ENCODE data around the gene ATP8A1.

Gene ATP8A1

DNA sequence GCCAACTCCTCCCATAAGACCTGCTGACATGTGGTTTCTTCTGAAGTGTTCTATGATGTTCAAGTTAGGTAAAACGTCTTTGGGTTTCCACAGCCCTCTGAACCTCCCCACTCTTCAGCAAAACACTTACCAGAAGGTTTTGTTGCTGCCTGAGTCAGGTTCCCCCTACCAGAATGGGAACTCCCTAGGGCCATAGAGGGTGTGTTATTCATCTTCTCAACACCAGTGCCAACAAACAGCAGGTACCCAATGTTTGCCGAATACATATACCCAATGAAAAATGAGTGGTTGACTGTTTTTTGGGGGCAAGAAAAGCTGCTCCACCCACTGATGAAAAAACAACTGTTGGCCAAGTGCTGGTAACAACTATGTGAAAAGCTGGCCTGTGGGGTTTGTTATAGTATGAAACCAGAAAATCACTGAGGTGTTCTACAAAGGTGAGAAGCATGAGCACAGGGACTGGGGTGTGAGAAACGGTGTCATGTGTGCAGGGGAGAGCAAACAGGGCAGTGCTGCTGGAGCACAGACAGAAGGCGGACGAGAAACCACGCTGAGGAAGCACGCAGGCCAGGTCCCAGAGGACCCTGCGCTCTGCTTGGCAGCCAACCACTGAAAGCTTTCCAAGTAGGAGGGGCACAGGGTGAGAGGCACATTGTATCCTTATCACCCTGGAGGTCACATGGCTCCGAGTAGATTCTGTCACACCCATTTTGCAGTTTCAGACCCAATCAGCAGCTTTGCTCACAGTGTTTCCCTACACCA lies 28.8 kb downstream of the ATP8A1 start:
- H3K4me3 ChIP-seq (ENCODE audit: severe bottlenecking) = no peak overlapping the region
- no peak for ATAC-seq (ENCODE audit: low read depth)
- TF ChIP-seq, protein P1, sequence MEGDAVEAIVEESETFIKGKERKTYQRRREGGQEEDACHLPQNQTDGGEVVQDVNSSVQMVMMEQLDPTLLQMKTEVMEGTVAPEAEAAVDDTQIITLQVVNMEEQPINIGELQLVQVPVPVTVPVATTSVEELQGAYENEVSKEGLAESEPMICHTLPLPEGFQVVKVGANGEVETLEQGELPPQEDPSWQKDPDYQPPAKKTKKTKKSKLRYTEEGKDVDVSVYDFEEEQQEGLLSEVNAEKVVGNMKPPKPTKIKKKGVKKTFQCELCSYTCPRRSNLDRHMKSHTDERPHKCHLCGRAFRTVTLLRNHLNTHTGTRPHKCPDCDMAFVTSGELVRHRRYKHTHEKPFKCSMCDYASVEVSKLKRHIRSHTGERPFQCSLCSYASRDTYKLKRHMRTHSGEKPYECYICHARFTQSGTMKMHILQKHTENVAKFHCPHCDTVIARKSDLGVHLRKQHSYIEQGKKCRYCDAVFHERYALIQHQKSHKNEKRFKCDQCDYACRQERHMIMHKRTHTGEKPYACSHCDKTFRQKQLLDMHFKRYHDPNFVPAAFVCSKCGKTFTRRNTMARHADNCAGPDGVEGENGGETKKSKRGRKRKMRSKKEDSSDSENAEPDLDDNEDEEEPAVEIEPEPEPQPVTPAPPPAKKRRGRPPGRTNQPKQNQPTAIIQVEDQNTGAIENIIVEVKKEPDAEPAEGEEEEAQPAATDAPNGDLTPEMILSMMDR (IDR thresholded peaks at IDR 0.05; ENCODE audit: poor library complexity, severe bottlenecking) = no peak
- H3K27me3 ChIP-seq (ENCODE audit: insufficient read depth, poor library complexity, severe bottlenecking) = peaks cover 7% of the 10 kb centered on the region
- no peaks in the 10 kb centered on the region for H3K36me3 ChIP-seq (ENCODE audit: low read depth)
- H3K4me1 ChIP-seq (ENCODE audit: insufficient read depth, poor library complexity, severe bottlenecking) = no peaks in the 10 kb centered on the region
- no peak for DNase-seq (ENCODE audit: low spot score)
- H3K27ac ChIP-seq (ENCODE audit: poor library complexity, severe bottlenecking) = no peak overlapping the region
- no peaks in the 10 kb centered on the region for H3K9me3 ChIP-seq (ENCODE audit: severe bottlenecking)

DNA sequence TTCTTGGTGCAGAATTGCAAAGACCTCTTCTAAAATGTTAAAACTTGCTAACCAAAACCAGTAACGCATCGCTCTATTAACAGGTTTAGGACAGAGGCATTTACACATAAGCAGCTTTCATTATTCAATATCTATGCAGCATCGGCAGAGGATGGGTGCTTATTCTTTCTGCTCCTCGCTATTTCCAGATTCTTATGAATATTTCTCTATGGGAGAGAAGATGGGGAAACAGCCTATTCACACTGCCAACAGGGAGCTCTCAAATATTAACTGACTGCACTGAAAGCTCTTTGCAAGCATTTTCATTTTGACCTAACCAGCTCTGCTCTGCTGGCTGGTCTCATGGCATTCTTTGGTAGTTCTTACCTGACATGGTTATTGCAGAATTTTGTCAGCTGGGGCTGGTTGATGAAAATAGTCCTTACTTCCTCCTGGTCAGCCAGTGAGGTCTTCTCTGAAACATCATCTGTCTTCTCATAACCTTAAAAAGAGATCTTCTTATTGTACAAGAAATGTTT lies 30.2 kb downstream of the ATP8A1 start:
- TF ChIP-seq, protein P1 (IDR thresholded peaks at IDR 0.05; ENCODE audit: poor library complexity, severe bottlenecking) = no peak
- H3K36me3 ChIP-seq (ENCODE audit: low read depth) = no peaks in the 10 kb centered on the region
- no peak for ATAC-seq (ENCODE audit: low read depth)
- H3K27me3 ChIP-seq (ENCODE audit: insufficient read depth, poor library complexity, severe bottlenecking) = peaks cover 7% of the 10 kb centered on the region
- H3K4me1 ChIP-seq (ENCODE audit: insufficient read depth, poor library complexity, severe bottlenecking) = no peaks in the 10 kb centered on the region
- no peak overlapping the region for H3K4me3 ChIP-seq (ENCODE audit: severe bottlenecking)
- no peak for DNase-seq (ENCODE audit: low spot score)
- H3K9me3 ChIP-seq (ENCODE audit: severe bottlenecking) = no peaks in the 10 kb centered on the region
- no peak overlapping the region for H3K27ac ChIP-seq (ENCODE audit: poor library complexity, severe bottlenecking)

DNA sequence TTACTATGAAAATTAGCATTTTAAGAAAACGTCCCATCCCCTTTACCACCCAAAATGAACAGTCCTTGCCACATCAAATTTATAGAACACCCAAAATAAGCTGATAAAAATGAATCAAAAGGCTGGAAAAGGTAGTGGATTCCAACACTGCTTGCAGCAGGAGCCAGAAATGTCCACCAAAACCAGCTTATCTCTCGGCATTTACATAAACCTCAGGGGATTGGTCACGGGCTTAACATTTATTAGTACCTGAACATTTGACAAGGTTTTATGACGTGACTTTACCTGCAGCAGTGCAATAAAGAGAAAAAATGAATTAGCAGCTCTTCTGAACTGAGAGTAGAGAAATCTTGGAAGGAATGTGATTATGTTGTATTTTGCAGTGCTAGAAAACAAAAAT lies 31.6 kb downstream of the ATP8A1 start:
- Histone ChIP-seq H3K4me3 (ENCODE audit: severe bottlenecking) (no peak overlapping the region), H3K27me3 (ENCODE audit: insufficient read depth, poor library complexity, severe bottlenecking) (peaks cover 7% of the 10 kb centered on the region), H3K4me1 (ENCODE audit: insufficient read depth, poor library complexity, severe bottlenecking) (no peaks in the 10 kb centered on the region), H3K9me3 (ENCODE audit: severe bottlenecking) (no peaks in the 10 kb centered on the region), H3K36me3 (ENCODE audit: low read depth) (no peaks in the 10 kb centered on the region), H3K27ac (ENCODE audit: poor library complexity, severe bottlenecking) (no peak overlapping the region)
- ATAC-seq (ENCODE audit: low read depth) (no peak), DNase-seq (ENCODE audit: low spot score) (no peak)
- TF ChIP-seq, protein P1 (IDR thresholded peaks at IDR 0.05; ENCODE audit: poor library complexity, severe bottlenecking) = no peak

GRCh38 chr4:42624551-42624950 lies 32.4 kb downstream of the ATP8A1 start:
- no peaks in the 10 kb centered on the region for H3K9me3 ChIP-seq (ENCODE audit: severe bottlenecking)
- DNase-seq (ENCODE audit: low spot score) = no peak
- H3K4me3 ChIP-seq (ENCODE audit: severe bottlenecking) = no peak overlapping the region
- H3K27me3 ChIP-seq (ENCODE audit: insufficient read depth, poor library complexity, severe bottlenecking) = peaks cover 5% of the 10 kb centered on the region
- TF ChIP-seq, protein P1 (IDR thresholded peaks at IDR 0.05; ENCODE audit: poor library complexity, severe bottlenecking) = no peak
- no peaks in the 10 kb centered on the region for H3K4me1 ChIP-seq (ENCODE audit: insufficient read depth, poor library complexity, severe bottlenecking)
- H3K36me3 ChIP-seq (ENCODE audit: low read depth) = no peaks in the 10 kb centered on the region
- H3K27ac ChIP-seq (ENCODE audit: poor library complexity, severe bottlenecking) = no peak overlapping the region
- ATAC-seq (ENCODE audit: low read depth) = no peak

GRCh38 chr4:42618023-42618422 lies 38.9 kb downstream of the ATP8A1 start:
- H3K4me3 ChIP-seq (ENCODE audit: severe bottlenecking) = no peak overlapping the region
- DNase-seq (ENCODE audit: low spot score) (no peak), ATAC-seq (ENCODE audit: low read depth) (no peak)
- TF ChIP-seq, protein P1 (IDR thresholded peaks at IDR 0.05; ENCODE audit: poor library complexity, severe bottlenecking) = no peak
- peaks cover 4% of the 10 kb centered on the region for H3K27me3 ChIP-seq (ENCODE audit: insufficient read depth, poor library complexity, severe bottlenecking)
- H3K27ac ChIP-seq (ENCODE audit: poor library complexity, severe bottlenecking) = no peak overlapping the region
- no peaks in the 10 kb centered on the region for H3K4me1 ChIP-seq (ENCODE audit: insufficient read depth, poor library complexity, severe bottlenecking)
- no peaks in the 10 kb centered on the region for H3K9me3 ChIP-seq (ENCODE audit: severe bottlenecking)
- H3K36me3 ChIP-seq (ENCODE audit: low read depth) = no peaks in the 10 kb centered on the region
